Kidney glomerular epithelial cell (primary cell): ENCODE results near the gene SRGAP3.

ENCODE experiments used
- DNase-seq: peaks from one replicate; lab custom pipeline; 2025; lab: John Stamatoyannopoulos, UW

The SRGAP3 gene

GRCh38 chr3:8963137-8963853 lies 286.2 kb downstream of the SRGAP3 start, which contains the start of gene RAD18:
TSS of gene RAD18 (minus strand) at chr3:8963472. CDS start at chr3:8963385, 87 bp downstream.
- DNase-seq: peak; percentile 85

- DNase-seq: no peak
These were observed 287.1 kb downstream of the SRGAP3 start for GRCh38 chr3:8962226-8962861.

- no peak for DNase-seq
These were observed 289.8 kb downstream of the SRGAP3 start for GRCh38 chr3:8959668-8960067.

GRCh38 chr3:8954938-8955763 lies 294.3 kb downstream of the SRGAP3 start:
- no peak for DNase-seq

GRCh38 chr3:8953313-8953712 lies 296.1 kb downstream of the SRGAP3 start:
- no peak for DNase-seq

- no peak for DNase-seq
These were observed 297.3 kb downstream of the SRGAP3 start for GRCh38 chr3:8952130-8952529.

GRCh38 chr3:8945890-8946600 lies 303.4 kb downstream of the SRGAP3 start:
- no peak for DNase-seq

- no peak for DNase-seq
These were observed 306.5 kb downstream of the SRGAP3 start for GRCh38 chr3:8942746-8943488.

GRCh38 chr3:8942115-8942514 lies 307.3 kb downstream of the SRGAP3 start:
- no peak for DNase-seq

GRCh38 chr3:8938021-8938420 lies 311.4 kb downstream of the SRGAP3 start:
- peak; percentile 48 for DNase-seq

GRCh38 chr3:8937064-8938020 lies 312.1 kb downstream of the SRGAP3 start:
- peak; percentile 94 for DNase-seq

- DNase-seq: no peak
These were observed 316.9 kb downstream of the SRGAP3 start for GRCh38 chr3:8932507-8932906.

GRCh38 chr3:8931342-8931741 lies 318.1 kb downstream of the SRGAP3 start:
- no peak for DNase-seq
